ENCODE measurements around the gene HOOK2.

DNA sequence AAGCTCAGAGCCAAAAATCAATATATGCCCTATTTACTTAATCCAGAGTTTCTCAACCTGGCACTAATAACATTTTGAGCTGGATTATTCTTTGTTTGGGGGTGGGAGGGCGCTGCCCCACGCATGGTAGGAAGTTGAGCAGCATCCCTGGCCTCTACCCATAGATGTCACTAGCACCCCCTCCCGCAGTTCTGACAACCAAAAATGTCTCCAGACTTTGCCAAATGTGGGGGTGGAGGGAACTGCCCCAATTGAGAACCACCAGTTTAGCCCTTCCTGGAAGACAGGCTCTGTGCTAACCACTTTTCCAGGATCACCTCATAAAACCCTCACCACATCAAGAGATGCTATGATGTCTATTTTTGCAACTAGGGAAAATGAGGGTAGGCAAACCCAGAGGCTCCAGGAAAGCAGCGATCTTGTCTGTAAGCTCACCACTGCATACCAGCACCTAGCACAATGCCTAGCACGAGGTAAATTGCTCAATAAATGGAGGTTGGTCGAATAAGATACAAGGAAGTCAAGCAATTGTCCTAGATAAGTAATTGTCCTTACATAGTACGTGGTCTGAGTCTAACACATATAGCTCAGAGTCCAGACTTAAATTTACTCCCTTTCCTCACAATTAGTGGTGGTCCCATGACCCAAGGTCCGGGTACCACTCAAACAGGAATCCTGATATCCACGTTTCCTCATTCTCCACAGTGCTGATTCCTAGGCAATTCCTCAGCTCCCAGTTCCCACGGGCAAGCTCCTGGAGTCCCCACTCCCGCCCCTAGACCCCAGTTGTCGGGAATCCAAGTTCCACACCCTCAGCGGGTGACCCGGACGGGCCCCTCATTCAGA is 41.8 kb downstream of the HOOK2 start:
- no peak for TF ChIP-seq FOXK2 (IDR thresholded peaks at IDR 0.05)
- TF ChIP-seq FOXM1 (IDR thresholded peaks at IDR 0.05; ENCODE audit: borderline replicate concordance) = no peak
- no peak for TF ChIP-seq CTBP1 (IDR thresholded peaks at IDR 0.05; ENCODE audit: borderline replicate concordance)
